HepG2 (cell line): ENCODE results near the gene ADPRHL1. TPM values are rescaled to one million over a fixed set of nuclear protein-coding genes. Genes with fewer than 3 reads are reported as not detected.
A peak's percentile ranks its signal among the peaks of the same experiment; 100 is the strongest.

Experiments used
- ATAC-seq: fragments of 200-7000 bp; cut with Tn5 transposase; 3 replicates; pipeline ENCODE4 v1.9.1; 2020; ENCODE audit warnings: mild to moderate bottlenecking, moderate library complexity
- BruUV-seq: library from RNA; stranded (reverse); fragments of 400-500 nt; replicated peaks from 2 replicates; lab custom pipeline; 2021; lab: Mats Ljungman, UMichigan
- CTCF ChIA-PET: fragments of 300-600 bp; formaldehyde crosslinking; extraction: SDS; loops from one replicate; lab custom pipeline; 2021; ENCODE audit warnings: low total read pairs, inconsistent platforms, low intra/inter-chr PET ratio; lab: Yijun Ruan, JAX
- POLR2A ChIA-PET: fragments of 350-600 bp; sonication (Branson Sonifier 250); formaldehyde crosslinking; loops from one replicate; lab custom pipeline; 2020; ENCODE audit warnings: antibody characterized with exemption, inconsistent platforms; lab: Yijun Ruan, JAX
- DNase-seq: peaks from one replicate; pipeline ENCODE4 v3.0.0-alpha.2; 2015; ENCODE audit warnings: low spot score
- FAIRE-seq: peaks from 3 replicates; lab custom pipeline; 2011; peaks lifted over from hg19 to GRCh38; lab: Jason Lieb, UNC
- H2AFZ ChIP-seq: one replicate; pipeline ENCODE4 v1.6.1; 2011; ENCODE audit warnings: low read length, inconsistent platforms
- H3K27ac ChIP-seq: fragments of 300-600 bp; 3 replicates; pipeline ENCODE4 v1.8.0; 2011; ENCODE audit warnings: mixed run types, mild to moderate bottlenecking, mixed read lengths, low read length, inconsistent platforms; ENCODE audit not compliant: insufficient read depth; ENCODE audit errors: extremely low read length
- H3K27me3 ChIP-seq, 2 experiments: fragments of 200-600 bp in 1 of 2; 2 replicates in 1 of 2; 3 replicates in 1 of 2; pipeline versions ENCODE4 v1.6.0 to v1.8.0; 2011; ENCODE audit warnings: low read length in 2 of 2, mild to moderate bottlenecking in 2 of 2, moderate library complexity in 2 of 2, inconsistent platforms in 1 of 2; ENCODE audit not compliant: insufficient read depth in 2 of 2, control insufficient read depth in 1 of 2
- H3K36me3 ChIP-seq, 2 experiments: fragments of 200-600 bp in 1 of 2; replicated peaks in 1 of 2; 2 replicates in 1 of 2; 3 replicates in 1 of 2; pipeline versions ENCODE4 v1.5.1 to v1.8.0; 2011; ENCODE audit warnings: low read length in 2 of 2, inconsistent platforms in 1 of 2; ENCODE audit not compliant: insufficient read depth in 2 of 2, control insufficient read depth in 1 of 2
- H3K4me1 ChIP-seq: 2 replicates; pipeline ENCODE4 v1.5.1; 2012; ENCODE audit warnings: low read length, inconsistent platforms; ENCODE audit not compliant: insufficient read depth
- H3K4me2 ChIP-seq: 2 replicates; pipeline ENCODE4 v1.6.0; 2011; ENCODE audit warnings: low read depth, low read length, inconsistent platforms
- H3K4me3 ChIP-seq, 3 experiments: fragments of 200-600 bp in 1 of 3; sonication (generic), shearing (Covaris generic) in 1 of 3; replicated peaks in 1 of 3; 2 replicates each; pipeline ENCODE4 v1.5.1; 2011 to 2016; ENCODE audit warnings: low read length in 3 of 3, inconsistent platforms in 2 of 3, low read depth in 2 of 3, mild to moderate bottlenecking in 2 of 3, control low read depth in 1 of 3, mixed read lengths in 1 of 3; ENCODE audit not compliant: insufficient read depth in 1 of 3
- H3K79me2 ChIP-seq: one replicate; pipeline ENCODE4 v1.6.1; 2011; ENCODE audit warnings: low read length, inconsistent platforms; ENCODE audit not compliant: insufficient read depth
- H3K9ac ChIP-seq: 2 replicates; pipeline ENCODE4 v1.6.0; 2011; ENCODE audit warnings: mild to moderate bottlenecking, low read depth, low read length, inconsistent platforms; ENCODE audit not compliant: insufficient read depth
- H3K9me3 ChIP-seq: 2 replicates; pipeline ENCODE4 v1.5.1; 2012; ENCODE audit warnings: mild to moderate bottlenecking, low read length
- H4K20me1 ChIP-seq: 2 replicates; pipeline ENCODE4 v1.6.0; 2011; ENCODE audit warnings: inconsistent platforms, mild to moderate bottlenecking, low read length, moderate library complexity; ENCODE audit not compliant: insufficient read depth
- ARNTL ChIP-seq: sonication (generic); formaldehyde crosslinking; IDR thresholded peaks from 2 replicates; pipeline ENCODE4 v1.4.0; 2020; ENCODE audit warnings: mild to moderate bottlenecking, missing genetic modification reagents
- ATF7 ChIP-seq, 2 experiments: fragments of 450-650 bp in 1 of 2; sonication (generic) in 1 of 2; formaldehyde crosslinking in 1 of 2; IDR thresholded peaks; 2 replicates each; pipeline versions ENCODE4 v1.4.0 to v1.6.1; 2016 to 2020; ENCODE audit warnings: antibody characterized with exemption in 1 of 2, mild to moderate bottlenecking in 1 of 2, missing genetic modification reagents in 1 of 2
- FOXP1 ChIP-seq, 2 experiments: fragments of 450-650 bp in 1 of 2; IDR thresholded peaks; 2 replicates each; pipeline ENCODE4 v1.6.1; 2017 to 2018; ENCODE audit warnings: antibody characterized with exemption in 1 of 2
- IRX3 ChIP-seq: sonication (generic); formaldehyde crosslinking; IDR thresholded peaks from 2 replicates; pipeline ENCODE4 v1.8.1; 2023; ENCODE audit warnings: mild to moderate bottlenecking, low read depth, missing genetic modification reagents, borderline replicate concordance
- JDP2 ChIP-seq: sonication (generic); formaldehyde crosslinking; IDR thresholded peaks from 2 replicates; pipeline ENCODE4 v1.8.1; 2022; ENCODE audit warnings: missing genetic modification reagents, borderline replicate concordance
- LCORL ChIP-seq, 2 experiments: fragments of 450-650 bp in 1 of 2; sonication (generic) in 1 of 2; formaldehyde crosslinking in 1 of 2; IDR thresholded peaks; 2 replicates each; pipeline versions ENCODE4 v1.5.0 to v1.6.1; 2017 to 2020; ENCODE audit warnings: antibody characterized with exemption in 1 of 2, missing genetic modification reagents in 1 of 2
- MXI1 ChIP-seq: IDR thresholded peaks from 3 replicates; pipeline ENCODE4 v1.6.1; 2012; ENCODE audit warnings: low read depth, low read length, inconsistent platforms, borderline replicate concordance
- RXRA ChIP-seq: sonication (generic); formaldehyde crosslinking; IDR thresholded peaks from 2 replicates; pipeline ENCODE4 v1.5.1; 2020; ENCODE audit warnings: missing genetic modification reagents
- STAG1 ChIP-seq: sonication (generic); formaldehyde crosslinking; IDR thresholded peaks from 2 replicates; pipeline ENCODE4 v1.4.0; 2020; ENCODE audit warnings: missing genetic modification reagents
- XRCC5 ChIP-seq: fragments of 200-400 bp; formaldehyde crosslinking; optimal IDR thresholded peaks from 2 replicates; pipeline ENCODE3; 2017; ENCODE audit warnings: mild to moderate bottlenecking, low read length
- ZFP37 ChIP-seq: sonication (generic); formaldehyde crosslinking; IDR thresholded peaks from 2 replicates; pipeline ENCODE4 v1.4.0; 2020; ENCODE audit warnings: missing genetic modification reagents, borderline replicate concordance
- ZNF343 ChIP-seq: sonication (generic); formaldehyde crosslinking; IDR thresholded peaks from 2 replicates; pipeline ENCODE4 v1.4.0; 2020; ENCODE audit warnings: mild to moderate bottlenecking, missing genetic modification reagents
- ZNF550 ChIP-seq: sonication (generic); formaldehyde crosslinking; IDR thresholded peaks from 2 replicates; pipeline ENCODE4 v1.4.0; 2020; ENCODE audit warnings: mild to moderate bottlenecking, missing genetic modification reagents, borderline replicate concordance
- ZNF563 ChIP-seq: sonication (generic); formaldehyde crosslinking; IDR thresholded peaks from 2 replicates; pipeline ENCODE4 v1.8.0; 2022; ENCODE audit warnings: mild to moderate bottlenecking, moderate library complexity, missing genetic modification reagents
- ZNF576 ChIP-seq: sonication (generic); formaldehyde crosslinking; IDR thresholded peaks from 2 replicates; pipeline ENCODE4 v1.4.0; 2020; ENCODE audit warnings: mild to moderate bottlenecking, missing genetic modification reagents
- ZNF7 ChIP-seq: IDR thresholded peaks from 2 replicates; pipeline ENCODE4 v1.6.1; 2016; ENCODE audit warnings: missing biosample characterization, missing genetic modification reagents
- WGBS: methylation state at CpG from one replicate; pipeline ENCODE4 v1.1.6; 2017; ENCODE audit warnings: low lambda C conversion rate; 5-methylcytosine and 5-hydroxymethylcytosine counted together
- in situ Hi-C: cut with HindIII; loops from 2 replicates; pipeline ENCODE4 v1.10.0; 2017; ENCODE audit warnings: low pct_unique_long_range_greater_than_20kb; ENCODE audit not compliant: extremely low pct_ligation_motif_present
- intact Hi-C: fragments of 100-400 bp; cut with micrococcal nuclease; formaldehyde crosslinking; loops from one replicate; pipeline ENCODE4 v1.10.0; 2022; ENCODE audit not compliant: unreplicated experiment
- polyA plus RNA-seq, 8 experiments: library from polyadenylated mRNA; depleted of rRNA in 3 of 8; stranded (reverse) in 7 of 8; unstranded in 1 of 8; fragments of >200 nt; fragmentation: Illumina TruSeq in 4 of 8; extraction: Trizol in 4 of 8; gene quantifications; 2 replicates each; pipeline versions ENCODE4 v1.2.1 to v1.2.3, GENCODE V29; 2011 to 2016; ENCODE audit warnings: low read depth in 4 of 8, missing spikeins in 1 of 8, mixed read lengths in 1 of 8; ENCODE audit not compliant: insufficient read depth in 1 of 8
- total RNA-seq, 5 experiments: library from RNA; depleted of rRNA; stranded (reverse); fragments of >200 nt; fragmentation: Illumina TruSeq; extraction: Trizol; gene quantifications; 2 replicates each; pipeline ENCODE4 v1.2.3, GENCODE V29; 2016; ENCODE audit warnings: low read depth in 1 of 5
- TF ChIP-seq, protein P1 (sequence below): sonication (generic); formaldehyde crosslinking; IDR thresholded peaks from 2 replicates; pipeline ENCODE4 v1.4.0; 2020; ENCODE audit warnings: missing genetic modification reagents
- TF ChIP-seq, protein P2 (sequence below): sonication (generic); formaldehyde crosslinking; IDR thresholded peaks from 2 replicates; pipeline ENCODE4 v1.8.1; 2023; ENCODE audit warnings: mild to moderate bottlenecking, inconsistent platforms, moderate library complexity, missing genetic modification reagents, borderline replicate concordance

Gene ADPRHL1
- total and polyA plus RNA-seq, 2 of the 13 experiments (the other 11 are each of a cell fraction or from before 2014, with no cell fraction given), result 0.34 to 0.40 TPM

DNA sequence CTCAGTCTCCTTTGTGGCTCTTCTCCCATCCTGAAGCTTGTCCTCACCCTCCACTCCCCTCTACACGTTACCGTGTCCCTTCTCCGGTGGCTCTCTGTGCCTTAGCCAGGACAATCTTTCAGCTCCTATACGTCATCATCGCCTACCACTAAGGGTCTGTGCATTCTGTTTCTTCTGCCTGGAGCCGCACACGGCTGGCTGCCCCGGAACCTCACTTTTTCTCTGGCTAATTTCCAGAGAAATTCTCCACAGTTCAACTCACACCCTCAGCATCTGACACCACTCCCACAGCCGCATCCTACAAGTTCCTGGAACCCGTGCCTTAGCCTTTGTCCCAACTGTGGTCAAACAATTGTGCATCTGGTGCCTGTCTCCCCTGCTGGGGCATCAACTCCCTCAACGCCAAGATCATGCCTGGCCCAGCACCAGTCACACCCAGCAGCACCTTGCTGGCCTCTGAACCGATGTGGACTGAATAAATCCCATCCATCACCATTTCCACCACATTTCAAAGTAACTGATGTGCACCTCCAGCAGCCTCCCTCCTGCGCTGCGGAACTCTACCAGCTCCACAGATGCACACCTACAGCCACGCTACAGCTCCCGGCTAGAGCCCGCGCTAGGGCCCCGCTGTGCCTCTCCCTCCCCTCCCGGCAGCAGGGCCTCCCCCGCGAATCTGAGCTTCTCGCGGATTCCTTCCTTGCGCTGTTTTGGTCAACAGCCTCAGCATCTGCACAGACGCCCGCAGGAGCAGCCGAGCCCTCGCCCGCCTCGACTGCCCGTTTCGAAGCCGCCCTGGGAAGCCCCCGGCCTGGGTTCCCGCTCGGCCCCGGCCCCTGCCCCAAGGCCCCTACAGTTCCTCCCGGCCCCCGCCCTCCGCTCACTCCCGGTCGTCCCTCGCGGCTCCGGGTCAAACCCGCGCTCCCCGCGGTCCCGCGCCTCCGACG, 36.5 kb upstream of the ADPRHL1 start:
- ATAC-seq (peak; percentile 20), DNase-seq (no peak), FAIRE-seq (no peak)
- no peaks in the 10 kb centered on the region for H3K27me3 ChIP-seq
- peak overlapping the region; percentile 85 for H3K9ac ChIP-seq
- peaks cover 0 to 3% of the 10 kb centered on the region in 2 experiments; a peak in 2 of 5 replicates for H3K36me3 ChIP-seq
- H3K27ac ChIP-seq, result peak overlapping the region; percentile 79
- H2AFZ ChIP-seq, result no peak overlapping the region
- H3K4me3 ChIP-seq, result peak overlapping the region; percentile 83 to 93 (median 89)
- CTCF ChIA-PET, result no interaction called here
- H4K20me1 ChIP-seq, result peaks cover 10% of the 10 kb centered on the region
- H3K9me3 ChIP-seq, result no peaks in the 10 kb centered on the region
- POLR2A ChIA-PET, result interaction anchor here (1.3 kb wide), 1 partner anchor 367 kb away, joined by 3 read pairs; the partner anchor contains the start of gene F10
- intact Hi-C loops, result loop anchor here (5.0 kb wide), 1 partner anchor 72 kb away; no protein-coding TSS in a partner anchor
- H3K4me2 ChIP-seq, result peak overlapping the region; percentile 97
- in situ Hi-C loops, result no loop called here
- H3K4me1 ChIP-seq, result peaks cover 62% of the 10 kb centered on the region
- peaks cover 83% of the 10 kb centered on the region for H3K79me2 ChIP-seq
- no TSS peak for BruUV-seq
- WGBS, result 2% methylated on average over 28 of the region's 54 CpGs
- TF ChIP-seq JDP2 (CRISPR knock-in tag) (no peak), FOXP1 (IDR thresholded peaks at IDR 0.05) (no peak), FOXP1 (CRISPR knock-in tag; IDR thresholded peaks at IDR 0.05) (no peak), IRX3 (CRISPR knock-in tag) (no peak), ZNF550 (no peak), ZNF563 (CRISPR knock-in tag) (no peak), LCORL (IDR thresholded peaks at IDR 0.05) (no peak), LCORL (CRISPR knock-in tag; IDR thresholded peaks at IDR 0.05) (no peak), ARNTL (CRISPR knock-in tag) (no peak), ZFP37 (no peak), XRCC5 (no peak), MXI1 (no peak), ATF7 (IDR thresholded peaks at IDR 0.05) (0 out of 2 replicates have a peak, but pooled peaks have one; percentile 2), ATF7 (CRISPR knock-in tag; IDR thresholded peaks at IDR 0.05) (no peak), ZNF343 (CRISPR knock-in tag) (peak; percentile 0; the same call in 1 of the 2 replicates), ZNF7 (CRISPR knock-in tag) (no peak), STAG1 (CRISPR knock-in tag) (no peak), RXRA (CRISPR knock-in tag) (no peak), ZNF576 (CRISPR knock-in tag) (no peak)
- TF ChIP-seq, protein P1, sequence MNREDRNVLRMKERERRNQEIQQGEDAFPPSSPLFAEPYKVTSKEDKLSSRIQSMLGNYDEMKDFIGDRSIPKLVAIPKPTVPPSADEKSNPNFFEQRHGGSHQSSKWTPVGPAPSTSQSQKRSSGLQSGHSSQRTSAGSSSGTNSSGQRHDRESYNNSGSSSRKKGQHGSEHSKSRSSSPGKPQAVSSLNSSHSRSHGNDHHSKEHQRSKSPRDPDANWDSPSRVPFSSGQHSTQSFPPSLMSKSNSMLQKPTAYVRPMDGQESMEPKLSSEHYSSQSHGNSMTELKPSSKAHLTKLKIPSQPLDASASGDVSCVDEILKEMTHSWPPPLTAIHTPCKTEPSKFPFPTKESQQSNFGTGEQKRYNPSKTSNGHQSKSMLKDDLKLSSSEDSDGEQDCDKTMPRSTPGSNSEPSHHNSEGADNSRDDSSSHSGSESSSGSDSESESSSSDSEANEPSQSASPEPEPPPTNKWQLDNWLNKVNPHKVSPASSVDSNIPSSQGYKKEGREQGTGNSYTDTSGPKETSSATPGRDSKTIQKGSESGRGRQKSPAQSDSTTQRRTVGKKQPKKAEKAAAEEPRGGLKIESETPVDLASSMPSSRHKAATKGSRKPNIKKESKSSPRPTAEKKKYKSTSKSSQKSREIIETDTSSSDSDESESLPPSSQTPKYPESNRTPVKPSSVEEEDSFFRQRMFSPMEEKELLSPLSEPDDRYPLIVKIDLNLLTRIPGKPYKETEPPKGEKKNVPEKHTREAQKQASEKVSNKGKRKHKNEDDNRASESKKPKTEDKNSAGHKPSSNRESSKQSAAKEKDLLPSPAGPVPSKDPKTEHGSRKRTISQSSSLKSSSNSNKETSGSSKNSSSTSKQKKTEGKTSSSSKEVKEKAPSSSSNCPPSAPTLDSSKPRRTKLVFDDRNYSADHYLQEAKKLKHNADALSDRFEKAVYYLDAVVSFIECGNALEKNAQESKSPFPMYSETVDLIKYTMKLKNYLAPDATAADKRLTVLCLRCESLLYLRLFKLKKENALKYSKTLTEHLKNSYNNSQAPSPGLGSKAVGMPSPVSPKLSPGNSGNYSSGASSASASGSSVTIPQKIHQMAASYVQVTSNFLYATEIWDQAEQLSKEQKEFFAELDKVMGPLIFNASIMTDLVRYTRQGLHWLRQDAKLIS (CRISPR knock-in tag), result no peak
- TF ChIP-seq, protein P2, sequence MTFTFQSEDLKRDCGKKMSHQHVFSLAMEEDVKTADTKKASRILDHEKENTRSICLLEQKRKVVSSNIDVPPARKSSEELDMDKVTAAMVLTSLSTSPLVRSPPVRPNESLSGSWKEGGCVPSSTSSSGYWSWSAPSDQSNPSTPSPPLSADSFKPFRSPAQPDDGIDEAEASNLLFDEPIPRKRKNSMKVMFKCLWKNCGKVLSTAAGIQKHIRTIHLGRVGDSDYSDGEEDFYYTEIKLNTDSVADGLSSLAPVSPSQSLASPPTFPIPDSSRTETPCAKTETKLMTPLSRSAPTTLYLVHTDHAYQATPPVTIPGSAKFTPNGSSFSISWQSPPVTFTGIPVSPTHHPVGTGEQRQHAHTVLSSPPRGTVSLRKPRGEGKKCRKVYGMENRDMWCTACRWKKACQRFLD (CRISPR knock-in tag), result no peak
